Epithelial cell of prostate (primary cell): ENCODE data around the gene DEPP1.
"Not testable (repeated sequence)": the region's sequence is repeated elsewhere in the genome, so short reads cannot be mapped to it uniquely, and the experiment has no call there.

Experiments
- DNase-seq: peaks from one replicate; pipeline ENCODE4 v3.0.0-alpha.2; 2011; ENCODE audit warnings: low read depth, low spot score
- H3K27ac ChIP-seq: fragments of 450-650 bp; 2 replicates; pipeline ENCODE4 v1.5.1; 2017; ENCODE audit warnings: mild to moderate bottlenecking

DEPP1 gene, protein sequence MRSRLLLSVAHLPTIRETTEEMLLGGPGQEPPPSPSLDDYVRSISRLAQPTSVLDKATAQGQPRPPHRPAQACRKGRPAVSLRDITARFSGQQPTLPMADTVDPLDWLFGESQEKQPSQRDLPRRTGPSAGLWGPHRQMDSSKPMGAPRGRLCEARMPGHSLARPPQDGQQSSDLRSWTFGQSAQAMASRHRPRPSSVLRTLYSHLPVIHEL

DNA sequence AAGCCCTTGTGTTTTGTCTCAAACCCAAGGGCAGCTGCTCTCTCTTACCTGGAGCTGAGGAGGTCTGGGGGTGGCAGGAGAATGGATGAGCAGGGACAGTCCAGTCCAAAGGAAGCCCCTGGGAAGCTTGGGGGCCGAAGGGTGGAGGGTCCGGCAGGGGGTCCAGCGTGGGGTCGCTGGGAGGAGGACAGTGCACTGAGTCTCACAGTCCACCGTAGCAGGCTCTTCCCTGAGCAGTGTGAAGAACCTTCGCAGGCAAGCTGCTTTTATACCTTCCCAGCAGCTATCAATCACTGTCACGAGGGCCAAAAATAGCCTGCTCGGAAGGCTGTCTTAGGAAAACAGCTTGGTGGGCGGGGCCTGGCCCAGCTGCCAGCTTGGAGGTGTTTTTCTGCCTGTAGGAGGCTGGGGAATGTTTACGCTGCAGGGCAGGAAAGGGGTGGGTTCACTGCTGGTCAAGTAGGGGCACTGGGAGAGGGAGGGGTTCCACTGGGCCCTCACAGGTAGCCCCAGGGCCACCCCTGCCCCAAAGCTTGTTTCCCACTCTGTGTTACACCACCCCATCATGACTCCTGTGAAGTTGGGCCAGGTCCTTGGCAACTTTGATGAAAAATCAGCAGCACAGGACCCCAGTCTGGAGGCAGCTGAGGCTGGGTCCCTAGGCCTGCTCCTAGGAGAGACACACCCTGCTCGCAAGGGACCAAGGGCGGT is at the start of gene DEPP1:
Gene DEPP1 (minus strand): TSS at position 240 of the 711 bp plus-strand sequence. CDS start 779 bp downstream, outside the sequence.
- H3K27ac ChIP-seq = peak within 1 kb of the TSS; percentile 91
- peak; percentile 78 for DNase-seq

DNA sequence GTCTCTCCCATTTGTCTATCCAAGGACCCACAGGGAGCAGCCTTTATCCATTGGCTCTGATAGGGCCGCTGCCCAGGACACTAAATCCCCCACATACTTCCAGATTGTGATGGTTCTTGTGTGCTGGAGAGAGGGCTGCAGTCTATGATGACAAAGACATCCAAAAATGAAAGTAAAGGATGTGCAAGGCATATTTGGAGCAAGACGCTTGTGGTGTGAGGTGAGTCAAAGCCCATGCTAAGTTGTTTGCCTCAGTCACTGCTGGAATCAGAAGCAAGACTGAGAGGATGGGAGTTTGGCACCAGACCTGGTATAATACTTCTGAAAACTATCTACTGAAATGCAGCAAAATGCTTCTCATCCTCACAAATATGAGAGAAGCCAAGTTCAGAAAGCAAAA is 44.8 kb upstream of the DEPP1 start:
- DNase-seq = no peak
- no peak overlapping the region for H3K27ac ChIP-seq

GRCh38 chr10:45015590-45015989 is 37.0 kb upstream of the DEPP1 start:
- no peak overlapping the region for H3K27ac ChIP-seq
- DNase-seq = no peak

DNA sequence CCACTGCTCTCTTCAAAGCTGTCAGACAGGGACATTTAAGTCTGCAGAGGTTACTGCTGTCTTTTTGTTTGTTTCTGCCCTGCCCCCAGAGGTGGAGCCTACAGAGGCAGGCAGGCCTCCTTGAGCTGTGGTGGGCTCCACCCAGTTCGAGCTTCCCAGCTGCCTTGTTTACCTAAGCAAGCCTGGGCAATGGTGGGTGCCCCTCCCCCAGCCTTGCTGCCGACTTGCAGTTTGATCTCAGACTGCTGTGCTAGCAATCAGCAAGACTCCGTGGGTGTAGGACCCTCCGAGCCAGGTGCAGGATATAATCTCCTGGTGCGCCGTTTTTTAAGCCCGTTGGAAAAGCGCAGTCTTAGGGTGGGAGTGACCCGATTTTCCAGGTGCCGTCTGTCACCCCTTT is 35.9 kb upstream of the DEPP1 start:
- DNase-seq, H3K27ac ChIP-seq: not testable (repeated sequence)

GRCh38 chr10:45008524-45009161 is 30.0 kb upstream of the DEPP1 start:
- DNase-seq = peak; percentile 16
- no peak overlapping the region for H3K27ac ChIP-seq

DNA sequence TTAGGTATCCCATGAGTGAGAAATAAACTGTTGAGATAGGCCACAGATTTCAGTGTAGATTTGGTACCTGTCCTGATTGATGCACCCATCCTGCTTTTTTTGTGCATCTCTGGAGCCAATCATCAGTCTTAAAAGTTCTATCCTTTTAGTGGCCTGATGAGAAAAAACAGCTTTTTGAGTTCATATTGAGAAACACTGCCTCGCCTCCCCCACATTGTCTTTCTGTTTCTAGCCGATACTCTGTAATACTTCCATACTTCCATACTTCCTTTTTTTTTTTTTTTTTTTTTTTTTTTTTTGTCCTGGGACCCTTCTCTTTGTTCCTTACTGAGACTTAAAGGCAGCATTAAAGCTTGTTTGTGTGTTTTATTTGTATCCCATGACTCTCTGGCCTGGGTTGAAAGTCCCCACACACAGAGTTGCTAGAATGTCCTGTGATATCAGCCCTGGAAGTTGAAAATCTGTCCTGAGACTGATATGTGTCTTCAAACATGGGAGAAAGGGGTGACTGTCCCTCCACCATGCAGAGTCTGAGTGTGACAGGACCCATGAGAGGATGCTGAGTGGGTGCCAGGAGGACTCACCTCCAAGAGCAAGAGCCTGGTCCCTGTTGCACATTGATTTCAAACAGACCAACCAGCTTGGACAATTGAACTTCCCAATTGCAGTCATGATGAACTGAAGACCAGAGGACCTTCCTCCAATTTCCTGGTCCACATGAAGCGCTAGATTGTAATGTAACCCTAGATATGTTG is 27.8 kb upstream of the DEPP1 start:
- no peak overlapping the region for H3K27ac ChIP-seq
- no peak for DNase-seq

DNA sequence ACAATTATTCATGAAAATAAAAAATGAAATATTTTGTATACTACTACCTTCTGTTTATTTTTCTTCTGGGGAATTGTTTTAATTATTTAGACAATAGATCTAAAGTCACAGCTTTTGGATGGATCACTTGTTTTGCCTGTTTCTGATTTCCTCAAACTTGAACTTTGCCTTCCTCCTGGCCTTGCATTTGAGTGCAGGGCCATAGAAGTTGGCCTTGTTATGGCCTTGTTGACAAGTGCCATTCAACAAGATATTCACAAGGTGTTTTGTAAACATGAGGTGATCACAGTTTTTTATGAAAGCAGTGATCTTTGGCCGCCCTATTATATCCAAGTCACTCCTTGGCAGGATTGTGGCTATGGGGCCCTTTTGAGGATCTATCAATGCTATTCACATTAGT is 26.7 kb upstream of the DEPP1 start:
- no peak overlapping the region for H3K27ac ChIP-seq
- DNase-seq = no peak

- DNase-seq = no peak
- no peak overlapping the region for H3K27ac ChIP-seq
These were observed 26.1 kb upstream of the DEPP1 start for GRCh38 chr10:45004661-45005060.

GRCh38 chr10:45003432-45004000 is 24.9 kb upstream of the DEPP1 start:
- no peak overlapping the region for H3K27ac ChIP-seq

GRCh38 chr10:45001381-45002148 is 23.0 kb upstream of the DEPP1 start:
- DNase-seq = no peak
- H3K27ac ChIP-seq = peak overlapping the region; percentile 81

More at GRCh38 chr10:45003432-45004000, 24.9 kb upstream of the DEPP1 start:
- DNase-seq = no peak

DNA sequence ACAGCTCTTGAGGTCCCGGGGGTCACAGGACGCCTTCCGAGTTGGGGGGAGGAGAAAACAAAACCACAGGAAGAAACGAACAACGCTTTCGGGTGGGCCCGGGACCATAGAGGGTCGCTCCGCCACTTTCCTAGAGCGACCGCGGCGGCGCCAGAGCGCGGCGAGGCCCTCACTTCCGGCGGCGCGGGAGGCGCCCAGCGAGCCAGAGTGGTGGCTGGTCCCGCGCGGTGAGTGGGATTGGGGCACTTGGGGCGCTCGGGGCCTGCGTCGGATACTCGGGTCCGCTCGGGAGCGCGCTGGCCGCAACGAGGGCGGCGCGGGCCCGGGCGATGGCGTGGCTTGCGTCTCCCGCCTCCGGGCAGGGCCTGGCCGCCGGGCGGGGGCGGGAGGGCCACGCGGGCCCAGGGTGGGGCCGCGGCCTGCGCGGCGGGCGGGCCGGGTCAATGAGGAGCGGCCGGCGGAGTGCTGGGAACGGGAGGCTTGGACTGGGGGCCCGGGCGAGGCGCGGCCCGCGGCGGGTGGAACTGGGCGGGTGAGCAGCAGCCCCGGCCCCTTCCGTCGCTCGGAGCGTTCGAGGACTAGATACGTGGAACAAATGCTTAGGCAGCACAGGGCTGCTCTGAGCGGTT is 22.3 kb upstream of the DEPP1 start, which contains the start of gene ZNF22:
Gene ZNF22 (plus strand): TSS at position 172 of the 629 bp plus-strand sequence. CDS start 2,446 bp downstream, outside the sequence.
- H3K27ac ChIP-seq = peak within 1 kb of the TSS; percentile 81
- no peak for DNase-seq

DNA sequence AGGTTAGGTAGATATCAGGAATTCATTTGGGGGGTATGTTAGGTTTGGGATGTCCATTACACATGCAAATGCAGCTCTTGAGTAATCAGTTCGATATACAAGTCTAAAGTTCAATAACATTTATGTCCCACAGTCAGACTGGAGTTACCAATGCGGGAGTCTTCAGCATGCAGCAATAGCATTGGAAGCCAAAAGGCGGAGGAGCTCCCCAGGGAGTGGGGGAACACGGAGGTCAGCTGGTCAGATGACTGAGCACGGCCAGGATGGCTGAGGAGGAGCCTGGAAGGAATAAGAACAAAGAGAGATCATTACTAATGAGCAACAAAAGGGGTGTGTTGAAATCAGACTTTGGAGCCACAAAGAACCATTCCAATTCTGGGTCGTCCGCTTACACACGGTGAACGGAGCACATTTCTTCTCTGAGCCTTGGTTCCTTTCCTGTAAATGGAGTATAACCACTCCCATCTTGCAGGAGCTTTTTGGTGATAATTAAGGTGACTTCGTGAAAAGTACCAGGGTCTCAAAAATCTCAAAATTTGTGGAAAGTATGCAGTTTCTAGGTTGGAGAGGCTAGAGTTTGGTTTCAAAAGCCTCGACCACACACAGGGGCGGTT is 21.6 kb upstream of the DEPP1 start:
- DNase-seq = no peak
- H3K27ac ChIP-seq = peak overlapping the region; percentile 81

DNA sequence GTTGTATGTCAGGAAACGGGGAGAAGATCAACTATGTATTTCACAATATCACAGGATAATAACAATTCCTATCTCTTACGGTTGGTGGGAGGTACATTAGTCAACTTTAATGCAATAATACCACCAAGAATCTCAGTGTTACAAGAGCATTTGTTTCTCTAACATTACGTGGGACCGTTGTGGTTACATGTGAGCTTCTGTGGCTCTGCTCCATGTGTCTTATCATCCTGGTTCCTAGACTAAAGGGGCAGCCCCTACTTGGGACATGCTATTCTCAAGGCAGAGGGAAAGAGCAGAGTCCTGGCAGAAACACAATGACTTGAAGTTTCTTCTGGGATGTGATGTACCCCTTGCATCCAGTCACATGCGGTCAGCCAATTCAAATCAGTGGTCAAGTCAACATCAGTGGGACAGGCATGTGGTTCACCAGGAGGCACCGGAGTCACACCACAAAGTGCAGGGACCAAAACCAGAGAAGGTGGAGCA is 19.6 kb upstream of the DEPP1 start:
- H3K27ac ChIP-seq = no peak overlapping the region

DNA sequence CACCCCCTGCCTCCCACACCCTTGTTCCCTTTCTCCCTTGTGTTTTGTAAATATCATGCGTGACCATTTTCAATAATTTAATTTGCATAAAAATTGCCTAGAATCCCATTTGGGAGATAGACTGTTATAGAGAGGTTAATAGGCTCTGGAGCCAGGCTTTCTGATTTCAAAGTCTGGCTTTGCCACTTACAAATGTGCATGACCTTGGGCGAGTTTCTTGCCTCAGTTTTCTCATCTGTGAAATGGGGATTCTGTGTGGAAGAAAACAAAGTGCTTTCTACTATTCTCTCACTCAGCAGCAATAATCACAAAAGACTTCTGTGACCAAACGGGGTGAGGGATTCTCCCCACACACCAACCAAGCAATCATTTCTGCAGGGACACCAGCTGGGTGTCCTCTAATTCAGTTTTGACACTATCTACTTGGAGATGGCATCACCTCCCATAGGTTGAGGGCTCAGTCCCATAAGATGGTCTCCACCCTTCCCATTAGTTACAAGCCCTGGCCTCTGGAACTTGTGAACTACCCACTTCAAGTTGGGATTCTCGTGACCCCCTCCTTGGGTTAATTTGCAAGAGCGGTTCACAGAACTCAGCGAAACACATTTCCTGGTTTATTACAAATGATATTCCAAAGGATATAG is 18.6 kb upstream of the DEPP1 start:
- no peak for DNase-seq
- no peak overlapping the region for H3K27ac ChIP-seq

More for the DNA sequence above, 19.6 kb upstream of the DEPP1 start:
- DNase-seq = no peak

DNA sequence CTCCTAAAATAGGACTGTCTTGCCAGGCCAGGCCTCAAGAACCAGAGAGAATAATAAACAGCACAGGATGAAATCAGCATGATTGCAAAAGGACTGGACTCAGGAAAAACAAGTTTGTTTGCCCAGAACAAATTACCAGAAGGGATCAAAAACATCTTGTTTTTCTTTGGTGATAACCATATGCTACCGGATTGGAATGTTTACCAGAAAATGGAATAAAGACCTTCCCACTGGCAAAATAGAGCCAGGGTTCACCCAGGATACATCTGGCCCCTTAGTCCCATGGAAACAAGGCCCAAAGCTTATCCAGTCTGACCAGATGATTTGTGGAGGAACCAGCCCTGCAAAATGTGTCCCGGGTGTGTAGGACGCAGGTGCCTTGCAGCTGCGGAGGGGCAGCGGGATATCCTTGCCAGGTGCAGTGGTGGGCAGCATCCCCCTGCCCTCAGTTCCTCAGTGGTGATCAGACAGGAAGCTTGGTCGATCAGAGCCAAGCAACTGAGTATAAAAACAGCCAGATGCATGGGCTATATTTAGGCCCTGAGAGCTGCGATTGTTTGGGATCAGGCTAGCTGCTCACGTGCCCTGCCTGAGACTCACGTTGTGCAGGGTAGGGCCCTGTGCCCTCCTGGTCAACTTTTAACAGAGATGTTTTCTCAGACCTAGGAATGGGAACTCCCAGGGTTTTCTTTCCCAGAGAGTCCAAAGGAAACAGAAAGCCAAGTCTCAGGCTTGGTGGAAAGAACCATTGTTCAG is 17.5 kb upstream of the DEPP1 start:
- DNase-seq = no peak
- no peak overlapping the region for H3K27ac ChIP-seq

- DNase-seq = no peak
- H3K27ac ChIP-seq = no peak overlapping the region
These were observed 16.9 kb upstream of the DEPP1 start for GRCh38 chr10:44995581-44995913.

DNA sequence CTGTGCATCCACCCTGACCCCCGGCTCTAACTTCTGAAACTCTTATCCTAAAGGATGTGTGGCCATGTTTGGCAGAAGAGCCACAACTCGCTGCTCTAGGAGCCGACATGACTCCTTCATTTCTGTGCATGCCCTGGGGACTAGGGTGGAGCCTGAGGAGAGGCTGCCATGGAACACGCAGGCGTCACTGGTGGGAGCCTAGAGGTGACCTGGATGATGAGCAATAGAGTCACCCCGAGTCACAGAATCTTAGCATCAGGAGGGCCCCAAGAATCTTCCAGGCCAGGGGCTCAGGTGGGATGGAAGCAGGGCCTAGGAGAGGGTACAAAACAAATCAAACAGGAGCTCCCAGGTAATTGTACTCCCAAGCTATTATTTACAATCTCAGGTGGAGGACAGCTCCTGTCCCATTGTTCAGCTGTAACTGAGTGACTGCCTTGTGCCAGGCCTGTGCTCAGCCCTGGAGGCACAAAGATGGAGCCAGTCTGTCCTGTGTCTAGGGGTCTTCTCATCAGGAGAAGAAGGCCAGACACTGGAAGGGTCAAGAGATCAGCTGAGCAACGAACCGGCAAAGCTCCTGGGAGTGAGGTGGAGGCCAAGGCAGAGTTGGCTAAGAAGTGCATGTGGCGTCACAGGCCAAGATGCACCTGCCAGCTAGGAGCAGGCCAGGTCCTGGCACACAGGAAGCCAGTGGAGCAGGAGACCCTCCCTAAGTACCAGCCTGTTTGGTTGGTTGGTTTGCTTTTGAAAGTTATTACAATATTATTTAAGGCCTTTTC is 16.3 kb upstream of the DEPP1 start:
- DNase-seq = no peak
- H3K27ac ChIP-seq = no peak overlapping the region
